Subcutaneous abdominal adipose tissue (tissue), 5 donors: ENCODE results near the gene NFATC3.

Experiments used
- H3K27ac ChIP-seq: one replicate; pipeline ENCODE4 v1.7.0; 2013; ENCODE audit warnings: low read depth, mild to moderate bottlenecking, inconsistent platforms, low read length, moderate library complexity
- H3K27me3 ChIP-seq, 5 donors: one replicate each; pipeline ENCODE4 v1.7.0; 2013; ENCODE audit warnings: low read length in 5 of 5, inconsistent platforms in 1 of 5; ENCODE audit not compliant: control insufficient read depth in 5 of 5, insufficient read depth in 4 of 5
- H3K36me3 ChIP-seq, 5 donors: one replicate each; pipeline ENCODE4 v1.7.0; 2013; ENCODE audit warnings: low read length in 5 of 5; ENCODE audit not compliant: control insufficient read depth in 5 of 5, insufficient read depth in 5 of 5
- H3K4me1 ChIP-seq, 5 donors: one replicate each; pipeline ENCODE4 v1.7.0; 2013; ENCODE audit warnings: low read length in 5 of 5, mild to moderate bottlenecking in 3 of 5, moderate library complexity in 1 of 5; ENCODE audit not compliant: control insufficient read depth in 5 of 5, insufficient read depth in 5 of 5
- H3K4me3 ChIP-seq, 5 donors: one replicate each; pipeline ENCODE4 v1.7.0; 2013; ENCODE audit warnings: low read length in 5 of 5, low read depth in 1 of 5
- H3K9ac ChIP-seq, 5 donors: one replicate each; pipeline ENCODE4 v1.7.0; 2013; ENCODE audit warnings: low read length in 5 of 5, mild to moderate bottlenecking in 4 of 5, moderate library complexity in 3 of 5
- H3K9me3 ChIP-seq, 5 donors: one replicate each; pipeline ENCODE4 v1.7.0; 2013; ENCODE audit warnings: low read length in 5 of 5; ENCODE audit not compliant: control insufficient read depth in 5 of 5
- donor health status: healthy.
- donor health status: healthy.
- donor health status: healthy.
- donor health status: healthy.
- donor health status: healthy.

Gene NFATC3

GRCh38 chr16:68085259-68086071, at the start of gene NFATC3:
NFATC3 (plus strand) TSS chr16:68085370; CDS start chr16:68085682, 312 bp downstream.
- Histone ChIP-seq H3K4me3 (peak within 1 kb of the TSS; percentile 88 to 98 (median 89)), H3K27me3 (no peaks in the 10 kb centered on the region), H3K4me1 (peaks cover 7 to 63% (median 59%) of the 10 kb centered on the region in 5 donors), H3K9ac (peak within 1 kb of the TSS; percentile 85 to 96 (median 90)), H3K27ac (peak within 1 kb of the TSS; percentile 97), H3K36me3 (no peaks in the 10 kb centered on the region), H3K9me3 (no peaks in the 10 kb centered on the region)

- Histone ChIP-seq H3K4me1 (peaks cover 0 to 3% (median 2%) of the 10 kb centered on the region in 5 donors), H3K4me3 (no peak overlapping the region), H3K9ac (peak overlapping the region in 2 of 5 donors; percentile 25 to 39), H3K27me3 (no peaks in the 10 kb centered on the region), H3K27ac (no peak overlapping the region), H3K9me3 (no peaks in the 10 kb centered on the region), H3K36me3 (peaks cover 0 to 2% (median 0%) of the 10 kb centered on the region in 5 donors)
Observed at GRCh38 chr16:68037841-68038597, 47.2 kb upstream of the NFATC3 start.

- no peaks in the 10 kb centered on the region for H3K9me3 ChIP-seq
- H3K9ac ChIP-seq: peak overlapping the region in 1 of 5 donors; percentile 45
- no peak overlapping the region for H3K4me3 ChIP-seq
- H3K36me3 ChIP-seq: peaks cover 0 to 3% (median 0%) of the 10 kb centered on the region in 5 donors
- H3K4me1 ChIP-seq: peaks cover 0 to 3% (median 2%) of the 10 kb centered on the region in 5 donors
- H3K27me3 ChIP-seq: no peaks in the 10 kb centered on the region
- no peak overlapping the region for H3K27ac ChIP-seq
Observed at GRCh38 chr16:68040506-68041288, 44.5 kb upstream of the NFATC3 start.

- Histone ChIP-seq H3K27me3 (no peaks in the 10 kb centered on the region), H3K27ac (no peak overlapping the region), H3K4me1 (peaks cover 0 to 3% (median 2%) of the 10 kb centered on the region in 5 donors), H3K9me3 (no peaks in the 10 kb centered on the region), H3K36me3 (peaks cover 0 to 3% (median 0%) of the 10 kb centered on the region in 5 donors), H3K9ac (no peak overlapping the region), H3K4me3 (no peak overlapping the region)
Observed at GRCh38 chr16:68041783-68042182, 43.4 kb upstream of the NFATC3 start.

GRCh38 chr16:68046106-68046505, 39.1 kb upstream of the NFATC3 start:
- Histone ChIP-seq H3K4me1 (peaks cover 0 to 12% (median 0%) of the 10 kb centered on the region in 5 donors), H3K36me3 (peaks cover 7 to 18% (median 8%) of the 10 kb centered on the region in 5 donors), H3K9ac (no peak overlapping the region), H3K27me3 (no peaks in the 10 kb centered on the region), H3K27ac (no peak overlapping the region), H3K9me3 (no peaks in the 10 kb centered on the region), H3K4me3 (no peak overlapping the region)

GRCh38 chr16:68047987-68048386, 37.2 kb upstream of the NFATC3 start:
- Histone ChIP-seq H3K27me3 (no peaks in the 10 kb centered on the region), H3K27ac (no peak overlapping the region), H3K9me3 (no peaks in the 10 kb centered on the region), H3K36me3 (peaks cover 7 to 27% (median 11%) of the 10 kb centered on the region in 5 donors), H3K4me3 (no peak overlapping the region), H3K9ac (no peak overlapping the region), H3K4me1 (peaks cover 0 to 12% (median 0%) of the 10 kb centered on the region in 5 donors)

GRCh38 chr16:68049449-68049848, 35.7 kb upstream of the NFATC3 start:
- no peak overlapping the region for H3K9ac ChIP-seq

GRCh38 chr16:68055395-68055794, 29.8 kb upstream of the NFATC3 start:
- H3K4me3 ChIP-seq: no peak overlapping the region
- H3K36me3 ChIP-seq: peaks cover 18 to 31% (median 21%) of the 10 kb centered on the region in 5 donors

More at GRCh38 chr16:68049449-68049848, 35.7 kb upstream of the NFATC3 start:
- no peaks in the 10 kb centered on the region for H3K27me3 ChIP-seq
- peaks cover 0 to 12% (median 0%) of the 10 kb centered on the region in 5 donors for H3K4me1 ChIP-seq
- H3K36me3 ChIP-seq: peaks cover 12 to 35% (median 21%) of the 10 kb centered on the region in 5 donors
- H3K9me3 ChIP-seq: no peaks in the 10 kb centered on the region
- no peak overlapping the region for H3K27ac ChIP-seq
- no peak overlapping the region for H3K4me3 ChIP-seq

GRCh38 chr16:68059804-68060203, 25.4 kb upstream of the NFATC3 start:
- no peak overlapping the region for H3K4me3 ChIP-seq
- no peaks in the 10 kb centered on the region for H3K9me3 ChIP-seq
- no peak overlapping the region for H3K27ac ChIP-seq
- peaks cover 3 to 22% (median 8%) of the 10 kb centered on the region in 5 donors for H3K4me1 ChIP-seq
- H3K36me3 ChIP-seq: peaks cover 7 to 27% (median 11%) of the 10 kb centered on the region in 5 donors
- H3K9ac ChIP-seq: no peak overlapping the region
- H3K27me3 ChIP-seq: no peaks in the 10 kb centered on the region

More at GRCh38 chr16:68055395-68055794, 29.8 kb upstream of the NFATC3 start:
- no peak overlapping the region for H3K9ac ChIP-seq
- no peaks in the 10 kb centered on the region for H3K9me3 ChIP-seq
- no peak overlapping the region for H3K27ac ChIP-seq
- peaks cover 0 to 12% (median 0%) of the 10 kb centered on the region in 5 donors for H3K4me1 ChIP-seq
- H3K27me3 ChIP-seq: no peaks in the 10 kb centered on the region
